Stimulated activated CD8-positive, alpha-beta memory T cell treated with anti-CD3 and anti-CD28 coated beads, Interleukin-15, amount 100 ng/mL, for 1 hour (primary cell): ENCODE measurements around the gene FNBP1.
A peak's percentile ranks its signal among the peaks of the same experiment; 100 is the strongest.
"Not testable (repeated sequence)": the region's sequence is repeated elsewhere in the genome, so short reads cannot be mapped to it uniquely, and the experiment has no call there.

Experiments used
- DNase-seq: peaks from one replicate; pipeline ENCODE4 v3.0.0-alpha.2; 2020; ENCODE audit warnings: low read depth

The FNBP1 gene

GRCh38 chr9:129991139-129991538 is 51.9 kb downstream of the FNBP1 start:
- not testable (repeated sequence) for DNase-seq

GRCh38 chr9:129990269-129991010 is 52.5 kb downstream of the FNBP1 start:
- no peak for DNase-seq

GRCh38 chr9:129989740-129990139 is 53.2 kb downstream of the FNBP1 start:
- no peak for DNase-seq

DNA sequence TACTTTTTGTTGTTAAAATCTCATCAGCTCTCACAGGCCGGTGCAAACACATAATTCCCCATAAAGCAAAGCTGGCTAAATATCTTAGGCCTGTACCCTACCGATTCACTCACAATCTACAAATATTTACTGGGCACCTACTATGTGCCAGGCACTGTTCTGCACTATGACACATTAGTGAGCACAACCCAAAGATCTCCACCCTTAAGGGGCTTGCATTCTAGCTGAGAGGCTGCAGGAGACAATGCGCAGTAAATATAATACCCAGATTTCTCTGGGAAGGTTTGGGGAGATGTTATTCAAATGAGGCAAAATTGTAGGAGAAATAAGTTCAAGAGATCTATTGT is 53.7 kb downstream of the FNBP1 start:
- no peak for DNase-seq

GRCh38 chr9:129988607-129989361 is 54.2 kb downstream of the FNBP1 start:
- no peak for DNase-seq

- DNase-seq: no peak
These were observed 55.0 kb downstream of the FNBP1 start for GRCh38 chr9:129987941-129988340.

- DNase-seq: no peak
These were observed 55.9 kb downstream of the FNBP1 start for GRCh38 chr9:129987047-129987446.

GRCh38 chr9:129984589-129984988 is 58.4 kb downstream of the FNBP1 start:
- not testable (repeated sequence) for DNase-seq

DNA sequence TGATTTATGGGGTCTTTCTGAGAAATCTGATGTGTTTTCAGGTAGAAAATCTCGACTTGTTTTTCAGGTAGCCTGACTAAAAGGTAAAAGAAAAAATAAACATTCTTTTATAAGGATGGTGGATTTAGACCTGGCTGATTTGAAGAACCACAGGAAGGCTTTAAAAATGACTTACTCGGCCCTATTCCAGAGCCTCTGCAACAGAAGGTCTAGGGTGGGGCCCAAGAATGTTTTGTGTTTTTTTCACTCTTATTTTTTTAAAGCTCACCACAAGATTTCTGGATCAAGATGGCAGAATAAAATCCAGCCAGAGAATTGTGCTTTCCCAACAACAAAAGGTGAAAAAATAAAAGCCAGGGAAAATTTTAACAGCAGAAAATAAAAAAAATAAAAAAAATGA is 59.1 kb downstream of the FNBP1 start:
- no peak for DNase-seq

- DNase-seq: no peak
These were observed 61.6 kb downstream of the FNBP1 start for GRCh38 chr9:129981180-129981907.

DNA sequence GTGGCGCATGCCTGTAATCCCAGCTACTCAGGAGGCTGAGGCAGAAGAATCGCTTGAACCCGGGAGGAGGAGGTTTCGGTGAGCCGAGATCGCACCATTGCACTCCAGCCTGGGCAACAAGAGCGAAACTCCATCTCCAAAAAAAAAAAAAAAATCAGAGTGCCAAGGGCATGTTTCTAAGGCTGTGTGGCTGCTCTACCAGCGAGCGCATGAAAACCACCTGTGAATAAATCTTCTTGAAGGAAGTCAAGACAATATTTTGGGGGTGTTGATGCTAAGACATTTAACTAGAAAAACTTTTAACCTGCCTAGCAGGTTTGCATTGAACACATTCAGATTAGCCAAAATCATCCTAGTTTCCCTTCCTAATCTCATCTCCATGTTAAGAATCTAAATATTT is 62.8 kb downstream of the FNBP1 start:
- not testable (repeated sequence) for DNase-seq

- no peak for DNase-seq
These were observed 63.8 kb downstream of the FNBP1 start for GRCh38 chr9:129979071-129979745.

DNA sequence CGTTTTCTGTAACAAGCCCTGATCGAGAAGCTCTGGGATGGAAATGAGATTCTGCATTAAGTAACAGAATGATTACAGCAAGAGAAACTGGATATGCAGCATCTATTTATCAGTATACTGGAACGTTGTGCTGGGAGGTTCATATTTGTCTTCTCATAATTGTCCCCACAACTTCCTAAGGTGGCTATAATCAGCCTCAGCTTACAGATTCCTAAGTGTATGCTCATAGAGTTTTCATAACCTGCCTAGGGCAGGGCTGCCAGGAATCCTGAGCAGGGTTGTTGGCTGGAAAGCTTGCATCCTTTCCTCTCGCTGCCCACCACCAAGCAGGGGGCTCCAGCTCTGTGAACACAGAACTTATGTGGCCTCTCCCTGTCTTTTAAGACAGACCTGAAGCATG is 70.2 kb downstream of the FNBP1 start:
- no peak for DNase-seq

- no peak for DNase-seq
These were observed 74.1 kb downstream of the FNBP1 start for GRCh38 chr9:129968690-129969485.

DNA sequence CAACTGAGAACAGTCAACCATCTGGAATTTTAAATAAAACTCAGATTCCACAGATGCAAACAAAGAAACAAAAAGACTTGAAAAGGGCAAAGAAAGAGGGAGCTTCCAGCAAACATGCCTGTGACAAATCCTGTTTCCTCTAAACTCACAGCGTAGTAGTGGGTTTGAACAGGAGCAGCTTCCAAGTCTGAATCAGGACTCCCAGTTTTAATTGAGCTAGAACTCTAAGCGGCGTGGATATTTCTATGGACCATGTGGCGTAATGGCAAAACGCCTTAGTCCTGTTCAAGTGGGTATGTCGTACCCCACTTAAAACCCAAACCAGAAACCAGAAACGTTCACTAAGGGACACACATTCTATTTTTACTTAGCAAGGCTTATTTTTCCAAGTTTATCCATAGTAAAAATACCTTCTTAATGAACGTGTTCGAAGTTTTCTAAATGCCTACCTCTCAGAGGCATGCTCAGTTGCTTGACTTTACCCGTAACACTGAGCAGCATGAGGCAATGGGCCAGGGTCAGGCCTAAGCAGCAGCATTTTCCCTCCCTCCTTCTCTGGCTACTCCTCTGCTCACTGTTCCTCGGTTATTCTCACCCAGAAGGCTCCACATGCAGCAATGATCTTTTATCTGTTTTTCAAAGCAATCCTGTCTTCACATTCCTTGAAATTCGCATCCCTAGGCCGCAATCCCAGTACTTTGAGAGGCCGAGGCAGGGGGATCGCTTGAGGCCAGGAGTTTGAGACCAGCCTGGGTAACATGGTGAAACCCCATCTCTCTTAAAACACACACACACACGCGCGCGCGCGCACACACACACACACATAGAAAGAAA is 77.9 kb downstream of the FNBP1 start:
- no peak for DNase-seq

DNA sequence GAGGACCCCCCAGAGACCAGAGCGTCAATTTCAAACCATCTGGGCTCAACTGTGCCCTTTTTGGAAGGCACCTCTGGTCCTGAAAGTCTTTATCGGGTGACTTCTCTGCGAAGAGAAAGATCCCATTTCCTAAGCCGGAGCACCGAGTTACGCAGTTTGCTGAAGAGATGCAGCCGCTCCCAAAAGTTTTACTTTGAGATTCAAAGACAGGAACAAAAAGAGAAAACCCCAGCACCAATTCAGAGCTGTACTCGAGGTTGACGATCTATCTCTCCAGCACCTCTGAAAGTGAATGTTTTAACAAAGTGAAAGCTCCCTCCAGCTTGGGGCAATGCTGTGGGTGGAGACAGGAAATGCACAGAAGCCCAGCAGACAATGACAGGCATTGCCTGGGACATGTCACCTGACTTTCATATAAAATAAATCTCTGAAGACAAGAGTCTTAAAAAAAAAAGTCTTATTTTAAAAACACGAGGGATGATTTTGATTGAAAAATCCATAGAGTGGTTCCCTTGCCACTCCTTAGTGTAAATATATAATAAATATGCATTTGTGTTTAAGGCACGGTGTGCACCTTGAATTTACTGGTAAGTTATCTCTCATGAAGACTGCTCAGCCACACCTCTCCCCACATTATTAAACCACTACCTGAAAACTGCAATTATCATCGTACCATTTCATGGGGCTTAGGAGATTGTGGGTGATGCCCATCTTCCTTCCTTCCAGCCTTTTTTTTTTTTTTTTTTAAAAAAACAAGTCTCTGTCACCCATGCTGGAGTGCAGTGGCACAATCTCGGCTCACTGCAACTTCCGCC is 79.9 kb downstream of the FNBP1 start:
- DNase-seq: peak; percentile 40

- no peak for DNase-seq
These were observed 80.5 kb downstream of the FNBP1 start for GRCh38 chr9:129962451-129962864.

GRCh38 chr9:129958796-129959195 is 84.2 kb downstream of the FNBP1 start:
- DNase-seq: no peak

DNA sequence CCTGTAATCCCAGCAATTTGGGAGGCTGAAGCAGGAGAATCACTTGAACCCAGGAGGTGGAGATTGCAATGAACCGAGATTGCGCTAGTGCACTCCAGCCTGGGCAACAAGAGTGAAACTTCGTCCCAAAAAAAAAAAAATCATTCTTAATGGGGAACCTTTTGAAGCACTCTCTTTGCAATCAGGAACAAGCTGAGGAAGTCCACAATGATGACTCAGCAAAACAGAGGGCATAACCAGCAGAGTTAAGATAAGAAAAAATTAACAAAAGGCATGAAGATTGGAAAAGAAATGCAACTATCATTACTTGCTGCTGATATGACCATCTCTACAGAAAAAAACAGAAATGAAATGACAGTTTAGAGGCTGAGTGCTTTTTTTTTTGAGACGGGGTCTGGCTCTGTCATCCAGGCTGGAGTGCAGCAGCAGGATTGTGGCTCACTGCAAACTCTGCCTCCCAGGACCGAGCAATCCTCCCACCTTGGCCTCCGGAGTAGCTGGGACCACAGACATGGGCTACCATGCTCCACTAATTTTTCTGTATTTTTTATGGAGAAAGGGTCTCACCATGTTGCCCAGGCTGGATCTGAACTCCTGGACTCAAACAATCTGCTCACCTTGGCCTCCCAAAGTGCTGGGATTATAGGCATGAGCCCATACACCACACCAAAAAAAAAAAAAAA is 88.0 kb downstream of the FNBP1 start:
- no peak for DNase-seq
